Fibroblast of the aortic adventitia (primary cell): ENCODE results near the gene WNT7B. TPM values are rescaled to one million over a fixed set of nuclear protein-coding genes. Genes with fewer than 3 reads are reported as not detected.

Source experiments
- DNase-seq: peaks from one replicate; pipeline ENCODE4 v3.0.0-alpha.2; 2010; ENCODE audit warnings: low read depth
- H3K4me3 ChIP-seq: 2 replicates; pipeline ENCODE4 v1.5.1; 2011; ENCODE audit warnings: low read depth, mild to moderate bottlenecking, control low read depth, low read length, moderate library complexity
- total RNA-seq: library from RNA; depleted of rRNA; stranded (reverse); fragments of >200 nt; gene quantifications from 2 replicates; pipeline ENCODE4 v1.2.3, GENCODE V29; 2012; ENCODE audit warnings: low replicate concordance
- TF ChIP-seq, protein P1 (sequence below): IDR thresholded peaks from 2 replicates; pipeline ENCODE4 v1.5.1; 2011; ENCODE audit warnings: mild to moderate bottlenecking, low read length, control low read depth, inconsistent platforms; ENCODE audit not compliant: insufficient read depth

WNT7B gene
- total RNA-seq, 1 donor, result 0.18 TPM

DNA sequence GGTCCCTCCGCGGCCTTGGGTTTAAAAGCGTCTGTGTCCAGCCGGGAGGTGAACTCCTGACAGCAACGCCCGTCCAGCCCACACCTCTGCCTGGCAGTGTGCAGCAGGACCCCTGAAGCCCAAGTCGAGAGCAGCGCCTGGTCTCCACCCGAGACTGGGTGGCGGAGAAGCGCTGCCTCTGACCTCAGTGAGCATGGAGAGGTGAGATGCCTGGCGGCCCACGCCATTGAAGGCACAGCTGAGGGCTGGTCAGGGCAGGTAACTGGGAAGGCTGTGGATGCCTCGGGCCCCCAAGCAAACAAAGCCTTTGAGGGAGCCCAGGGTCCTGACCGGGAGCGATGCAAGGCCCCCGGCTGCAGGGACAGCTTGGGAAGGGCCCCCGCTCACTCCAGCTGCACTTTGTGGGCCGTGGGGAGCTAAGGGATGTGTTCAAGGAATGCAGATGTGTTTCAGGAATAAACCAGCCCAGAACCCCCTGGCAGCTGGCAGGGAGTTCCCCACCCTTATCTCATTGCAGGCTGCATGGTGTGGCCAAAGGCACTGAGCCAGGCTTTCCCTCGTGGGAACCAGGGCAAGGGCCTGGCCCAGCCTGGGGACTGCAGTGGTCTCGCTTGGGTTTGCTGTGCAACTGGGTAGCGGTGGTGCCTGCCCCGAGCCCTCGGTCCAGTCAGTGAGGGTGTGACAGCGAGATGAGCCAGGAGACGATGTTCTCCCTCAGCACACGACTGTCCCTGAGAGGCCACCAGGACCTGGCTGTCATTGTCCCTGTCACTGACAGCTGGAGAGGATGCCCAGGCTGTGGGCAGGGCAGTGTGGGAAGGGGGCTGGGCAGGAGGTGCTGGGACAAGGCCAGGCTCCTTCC, 92.5 kb downstream of the WNT7B start:
- no peak overlapping the region for H3K4me3 ChIP-seq
- no peak for DNase-seq
- TF ChIP-seq, protein P1, sequence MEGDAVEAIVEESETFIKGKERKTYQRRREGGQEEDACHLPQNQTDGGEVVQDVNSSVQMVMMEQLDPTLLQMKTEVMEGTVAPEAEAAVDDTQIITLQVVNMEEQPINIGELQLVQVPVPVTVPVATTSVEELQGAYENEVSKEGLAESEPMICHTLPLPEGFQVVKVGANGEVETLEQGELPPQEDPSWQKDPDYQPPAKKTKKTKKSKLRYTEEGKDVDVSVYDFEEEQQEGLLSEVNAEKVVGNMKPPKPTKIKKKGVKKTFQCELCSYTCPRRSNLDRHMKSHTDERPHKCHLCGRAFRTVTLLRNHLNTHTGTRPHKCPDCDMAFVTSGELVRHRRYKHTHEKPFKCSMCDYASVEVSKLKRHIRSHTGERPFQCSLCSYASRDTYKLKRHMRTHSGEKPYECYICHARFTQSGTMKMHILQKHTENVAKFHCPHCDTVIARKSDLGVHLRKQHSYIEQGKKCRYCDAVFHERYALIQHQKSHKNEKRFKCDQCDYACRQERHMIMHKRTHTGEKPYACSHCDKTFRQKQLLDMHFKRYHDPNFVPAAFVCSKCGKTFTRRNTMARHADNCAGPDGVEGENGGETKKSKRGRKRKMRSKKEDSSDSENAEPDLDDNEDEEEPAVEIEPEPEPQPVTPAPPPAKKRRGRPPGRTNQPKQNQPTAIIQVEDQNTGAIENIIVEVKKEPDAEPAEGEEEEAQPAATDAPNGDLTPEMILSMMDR, result no peak

DNA sequence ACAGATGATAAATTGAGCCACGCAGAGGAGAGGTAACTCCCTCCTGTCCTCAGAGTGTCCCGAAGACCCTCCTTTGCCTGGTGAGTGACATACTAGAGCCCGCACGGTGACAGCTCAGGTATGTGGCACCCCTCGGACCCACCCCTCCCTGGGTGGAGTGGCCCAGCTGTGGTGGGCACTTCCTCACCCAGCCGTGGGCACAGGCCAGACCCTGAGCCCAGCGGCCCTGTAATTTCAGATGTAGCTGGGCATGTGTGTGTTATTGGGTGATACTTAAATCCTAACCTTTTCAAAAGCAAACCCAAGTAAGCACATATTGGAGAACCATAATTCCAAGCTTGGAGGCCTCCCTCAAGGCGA, 93.2 kb downstream of the WNT7B start:
- TF ChIP-seq, protein P1, result no peak
- no peak overlapping the region for H3K4me3 ChIP-seq
- no peak for DNase-seq

DNA sequence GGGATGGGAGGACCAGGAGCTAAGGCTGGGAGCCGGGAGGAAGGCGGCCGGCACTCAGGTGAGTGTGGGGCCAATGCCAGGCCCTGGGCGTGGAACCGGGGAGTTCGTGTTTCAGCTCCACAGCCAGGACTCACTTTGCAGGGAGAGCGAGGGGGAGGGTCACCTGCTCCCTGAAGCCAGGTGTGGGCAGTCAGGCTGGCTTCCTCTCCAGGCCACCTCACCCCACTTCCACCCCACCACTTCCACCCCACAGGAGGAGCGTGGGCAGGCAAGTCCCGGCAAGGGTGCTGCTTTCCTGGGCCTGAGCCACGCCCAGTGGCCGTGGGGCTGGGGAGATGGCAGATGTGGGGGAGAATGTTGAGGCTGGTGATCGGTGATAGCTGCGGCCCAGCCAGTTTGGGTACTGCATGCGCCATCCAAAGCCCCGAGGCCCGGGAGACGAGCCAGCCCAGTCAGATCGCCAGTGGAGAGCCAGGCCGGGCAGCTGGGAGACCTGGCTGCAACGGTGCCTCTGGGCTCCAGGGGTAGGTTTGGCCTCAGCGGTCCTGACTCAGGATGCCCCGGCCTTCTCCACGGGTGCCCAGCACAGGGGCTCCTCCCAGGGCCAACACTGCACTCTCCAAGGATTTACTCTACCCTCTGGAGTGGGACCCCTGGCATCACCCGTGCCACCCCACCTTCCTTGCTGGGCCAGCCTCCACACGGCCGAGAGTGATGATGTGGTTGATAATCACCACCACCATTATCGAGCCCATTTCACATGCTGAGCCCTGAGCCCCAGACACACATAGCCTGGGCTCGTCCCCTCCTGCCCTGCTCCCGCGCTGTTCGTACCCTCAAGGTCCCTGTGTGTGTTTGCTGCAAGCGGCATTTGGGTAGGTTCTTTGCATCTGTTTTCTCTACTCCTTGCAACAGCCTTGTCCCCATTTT, 93.8 kb downstream of the WNT7B start:
- no peak for DNase-seq
- TF ChIP-seq, protein P1, result no peak

DNA sequence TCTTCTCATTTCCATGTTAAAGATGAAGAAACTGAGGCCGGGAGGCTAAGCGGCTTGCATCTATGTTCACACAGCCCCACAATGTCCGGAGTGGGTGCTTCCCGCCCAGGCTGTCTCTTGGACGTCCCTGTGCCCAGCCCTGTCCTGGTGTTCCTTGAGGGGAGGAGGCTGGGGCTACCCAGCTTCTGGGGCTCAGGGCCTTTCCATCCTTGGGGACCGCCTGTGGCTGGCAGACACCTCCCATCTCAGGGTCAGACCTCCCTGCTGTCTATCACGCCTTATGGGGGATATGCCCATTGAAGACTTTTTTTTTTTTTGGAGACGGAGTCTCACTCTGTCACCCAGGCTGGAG, 95.5 kb downstream of the WNT7B start:
- TF ChIP-seq, protein P1, result no peak
- no peak for DNase-seq
- H3K4me3 ChIP-seq, result no peak overlapping the region

More for the DNA sequence above, 93.8 kb downstream of the WNT7B start:
- H3K4me3 ChIP-seq, result no peak overlapping the region

DNA sequence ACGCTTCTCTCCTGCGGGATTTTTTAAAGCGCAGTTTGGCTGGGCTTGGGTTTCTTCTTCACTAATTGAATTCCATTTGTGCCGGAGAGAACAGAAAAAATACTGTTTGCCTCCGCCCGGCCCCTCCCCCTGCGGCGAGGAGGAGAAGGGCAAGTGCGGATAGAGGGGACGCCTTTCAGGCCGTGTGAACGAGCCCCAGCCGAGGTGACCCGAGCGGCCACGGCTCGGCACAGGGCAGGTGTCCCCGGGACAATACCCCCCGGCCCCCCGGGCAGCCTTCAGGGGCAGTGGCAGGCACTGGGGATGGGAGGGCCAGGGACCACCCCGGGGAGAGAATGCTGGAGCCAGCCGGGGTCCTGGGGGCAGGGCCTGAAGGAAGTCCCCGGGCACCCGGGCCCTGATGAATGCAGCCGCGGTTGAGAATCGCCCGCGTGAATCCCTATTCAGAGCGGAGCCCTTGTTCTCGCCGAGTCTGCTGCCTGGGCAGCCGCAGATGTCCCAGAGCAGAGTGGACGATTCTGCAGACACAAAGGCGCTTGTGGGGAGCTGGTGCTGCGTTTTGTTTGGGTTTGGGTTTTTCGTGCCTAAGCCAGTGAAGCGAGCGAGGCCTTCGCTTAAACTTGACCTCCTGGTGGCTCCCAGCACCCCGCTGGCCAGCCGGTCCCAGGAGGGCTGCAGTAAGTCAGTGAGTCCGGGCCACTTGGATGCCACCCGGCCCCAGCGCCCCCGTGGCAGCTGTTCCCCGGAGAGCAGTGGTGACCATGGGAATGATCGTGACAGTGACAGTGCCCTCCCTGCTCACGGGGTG, 96.0 kb downstream of the WNT7B start:
- H3K4me3 ChIP-seq, result no peak overlapping the region
- DNase-seq, result no peak
- TF ChIP-seq, protein P1, result no peak

DNA sequence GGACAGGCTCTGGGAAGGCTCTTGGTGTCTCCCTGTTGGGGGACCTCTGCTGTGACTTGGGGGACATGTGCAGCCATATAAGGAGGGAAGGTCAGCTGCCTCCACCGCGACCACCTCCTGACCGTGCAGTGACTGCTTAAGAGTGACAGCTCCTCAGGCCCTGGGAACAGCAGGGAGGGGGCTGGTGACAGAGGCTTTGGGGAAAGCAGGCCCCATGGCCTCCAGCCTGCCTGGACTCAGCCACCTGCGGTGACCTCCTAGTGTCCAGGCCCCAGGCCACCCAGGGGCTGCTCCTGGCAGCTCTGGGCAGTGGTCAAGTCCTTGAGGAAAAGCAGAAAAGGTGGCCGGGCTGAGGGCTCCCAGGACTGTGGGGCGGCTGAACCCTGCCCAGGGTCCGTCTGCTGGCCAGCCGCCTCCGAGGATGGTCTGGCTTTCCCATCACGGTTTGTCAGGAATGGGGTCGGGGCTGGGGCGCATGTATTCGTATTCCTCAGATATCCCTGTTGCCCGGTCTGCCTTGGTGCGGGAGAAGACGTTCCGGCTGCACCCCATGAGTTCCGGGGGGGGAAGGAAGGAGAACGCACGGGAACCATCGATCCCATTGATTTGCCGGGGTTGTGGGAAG, 96.8 kb downstream of the WNT7B start:
- no peak overlapping the region for H3K4me3 ChIP-seq
- TF ChIP-seq, protein P1, result no peak
- no peak for DNase-seq
